GM12872 (cell line): ENCODE measurements around the gene MAGI1.

Experiments used
- TF ChIP-seq, protein P1 (sequence below): IDR thresholded peaks from 3 replicates; pipeline ENCODE4 v1.5.1; 2011; ENCODE audit warnings: low read depth, mild to moderate bottlenecking, low read length, moderate library complexity; ENCODE audit not compliant: insufficient read depth

Gene MAGI1

DNA sequence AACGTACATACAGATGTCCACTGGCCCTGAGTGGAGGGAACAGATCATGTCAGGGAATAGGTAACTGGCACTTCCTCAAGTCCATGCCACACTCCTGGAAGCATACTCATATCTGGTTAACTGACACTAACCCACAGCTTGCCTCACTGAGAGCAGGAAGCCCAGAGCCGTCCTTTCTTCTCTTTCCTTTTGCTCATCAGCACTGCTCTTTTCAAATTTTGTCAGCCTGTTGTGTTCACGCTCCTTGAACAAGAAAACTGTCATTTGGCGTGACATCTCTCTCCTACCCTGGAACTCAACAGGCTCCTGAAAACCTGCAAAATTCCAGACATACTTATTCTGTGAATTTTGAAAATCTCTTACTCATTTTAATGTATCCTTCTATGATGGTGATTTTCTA is 360.2 kb downstream of the MAGI1 start:
- TF ChIP-seq, protein P1, sequence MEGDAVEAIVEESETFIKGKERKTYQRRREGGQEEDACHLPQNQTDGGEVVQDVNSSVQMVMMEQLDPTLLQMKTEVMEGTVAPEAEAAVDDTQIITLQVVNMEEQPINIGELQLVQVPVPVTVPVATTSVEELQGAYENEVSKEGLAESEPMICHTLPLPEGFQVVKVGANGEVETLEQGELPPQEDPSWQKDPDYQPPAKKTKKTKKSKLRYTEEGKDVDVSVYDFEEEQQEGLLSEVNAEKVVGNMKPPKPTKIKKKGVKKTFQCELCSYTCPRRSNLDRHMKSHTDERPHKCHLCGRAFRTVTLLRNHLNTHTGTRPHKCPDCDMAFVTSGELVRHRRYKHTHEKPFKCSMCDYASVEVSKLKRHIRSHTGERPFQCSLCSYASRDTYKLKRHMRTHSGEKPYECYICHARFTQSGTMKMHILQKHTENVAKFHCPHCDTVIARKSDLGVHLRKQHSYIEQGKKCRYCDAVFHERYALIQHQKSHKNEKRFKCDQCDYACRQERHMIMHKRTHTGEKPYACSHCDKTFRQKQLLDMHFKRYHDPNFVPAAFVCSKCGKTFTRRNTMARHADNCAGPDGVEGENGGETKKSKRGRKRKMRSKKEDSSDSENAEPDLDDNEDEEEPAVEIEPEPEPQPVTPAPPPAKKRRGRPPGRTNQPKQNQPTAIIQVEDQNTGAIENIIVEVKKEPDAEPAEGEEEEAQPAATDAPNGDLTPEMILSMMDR: no peak

DNA sequence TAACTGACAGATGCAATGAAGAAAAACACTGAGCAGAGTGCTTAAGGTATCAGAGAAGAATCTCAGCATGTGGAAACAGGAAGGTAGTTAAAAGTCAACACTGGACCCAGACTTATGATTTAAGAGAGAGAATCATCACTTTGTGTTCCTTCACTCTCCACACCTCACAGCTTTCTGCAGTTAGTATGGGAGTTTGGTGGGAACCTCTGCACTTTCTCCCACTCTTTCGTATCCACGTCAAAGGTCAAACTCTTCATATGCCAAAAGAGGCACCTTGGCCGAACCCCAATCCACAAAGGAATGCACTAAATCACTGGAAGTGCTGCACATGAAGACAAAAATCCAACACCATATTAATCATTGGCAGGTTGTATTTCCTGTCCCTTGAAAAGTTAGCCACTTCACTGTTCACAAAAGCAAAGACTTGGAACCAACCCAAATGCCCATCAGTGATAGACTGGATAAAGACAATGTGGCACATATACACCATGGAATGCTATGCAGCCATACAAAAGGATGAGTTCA is 361.2 kb downstream of the MAGI1 start:
- TF ChIP-seq, protein P1: no peak

DNA sequence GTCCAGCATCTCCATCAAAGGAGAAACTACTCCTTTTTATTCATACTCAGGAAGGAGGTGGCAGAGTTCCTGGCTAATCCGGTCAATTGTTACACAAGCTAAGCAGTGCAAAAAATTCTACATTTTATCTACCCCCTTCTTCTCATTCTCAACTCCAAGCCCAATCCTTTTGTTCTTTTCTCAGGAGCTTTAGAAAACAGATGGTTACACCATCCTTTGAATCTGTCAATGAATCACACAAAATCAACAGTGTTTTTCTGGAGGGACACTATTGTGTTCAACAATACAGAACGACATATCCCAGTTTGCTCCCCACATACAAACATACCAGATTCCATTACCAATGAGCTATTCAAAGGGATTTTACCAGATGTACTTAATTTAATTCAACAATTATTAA is 362.1 kb downstream of the MAGI1 start:
- TF ChIP-seq, protein P1: no peak

DNA sequence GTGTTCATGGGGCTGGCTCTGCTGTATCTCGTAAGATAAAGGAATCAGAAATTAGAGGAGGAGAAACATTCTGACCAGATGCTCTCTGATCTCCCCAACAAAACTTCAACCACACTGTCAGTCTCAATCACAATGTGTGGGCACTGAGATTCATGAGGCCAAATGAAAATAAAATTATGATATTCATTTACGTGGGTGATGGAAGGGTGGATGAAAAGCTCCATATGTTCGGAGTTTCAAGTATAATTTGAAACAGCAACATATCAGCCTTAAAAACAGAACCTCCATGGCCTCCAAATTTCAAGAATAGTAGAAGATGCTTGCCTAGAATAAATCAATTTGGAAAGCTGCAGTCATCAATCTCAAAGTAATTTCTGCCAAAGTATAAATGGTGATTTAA is 363.7 kb downstream of the MAGI1 start:
- TF ChIP-seq, protein P1: no peak

DNA sequence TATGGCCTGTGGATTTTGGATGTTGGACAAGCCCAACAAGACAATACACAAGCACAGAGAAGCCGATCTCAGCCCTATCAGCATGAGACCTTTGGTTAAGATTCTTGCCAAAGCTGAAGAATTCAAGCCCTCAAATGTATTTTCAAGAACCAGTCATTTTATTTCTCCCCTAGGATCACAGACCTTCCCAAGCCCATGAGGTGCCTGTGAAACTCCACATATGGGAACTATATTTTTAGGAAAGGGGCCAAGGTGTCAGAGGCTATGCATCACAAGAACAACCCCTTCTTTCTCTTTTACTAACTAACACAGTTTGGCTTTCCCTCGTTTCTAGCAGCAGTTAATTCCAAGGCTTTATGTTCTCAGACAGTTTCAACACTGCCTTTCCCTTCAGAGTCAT is 364.5 kb downstream of the MAGI1 start:
- TF ChIP-seq, protein P1: no peak

DNA sequence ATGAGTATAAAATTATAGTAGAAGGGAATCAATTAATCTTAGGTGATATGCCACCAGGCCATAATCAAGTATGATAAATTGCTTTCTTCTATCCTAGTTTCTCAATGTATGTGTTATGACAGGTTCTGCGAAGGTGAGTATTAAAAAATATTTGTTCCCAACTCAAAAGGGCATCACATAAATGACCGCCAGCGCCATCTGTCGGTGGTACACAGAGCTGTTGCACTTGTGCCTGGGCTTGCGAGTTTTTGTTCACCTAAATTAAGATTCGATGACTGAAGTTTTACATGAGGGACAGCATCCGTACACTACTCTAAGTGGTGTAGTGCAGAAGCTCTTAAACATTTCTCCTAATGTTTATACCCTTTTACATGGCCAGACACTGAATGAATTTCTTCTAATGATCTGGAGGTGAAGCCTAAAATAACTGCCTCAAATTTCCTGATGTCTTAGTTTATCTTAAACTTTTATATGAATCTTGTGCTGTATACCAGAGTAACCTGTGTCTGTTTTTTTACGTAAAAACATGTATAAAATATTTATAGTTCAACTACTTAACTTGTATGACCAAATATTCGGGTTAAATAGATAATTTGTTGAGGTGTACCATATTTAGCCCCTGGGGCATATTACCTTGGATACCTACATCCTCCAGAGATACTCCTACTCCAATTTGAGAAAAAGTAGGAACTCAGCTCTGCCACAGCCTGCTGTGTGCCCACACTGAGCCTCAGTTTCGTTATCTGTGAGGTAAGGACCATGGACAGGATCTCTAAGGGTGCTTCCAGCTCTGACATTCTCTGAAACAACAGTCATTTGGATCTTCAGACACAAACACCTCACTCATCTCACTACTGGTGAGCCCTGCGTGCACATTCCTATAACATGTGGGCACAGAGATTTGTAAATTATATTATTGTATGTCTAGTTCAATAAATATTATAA is 365.6 kb downstream of the MAGI1 start:
- TF ChIP-seq, protein P1: peak; percentile 69

DNA sequence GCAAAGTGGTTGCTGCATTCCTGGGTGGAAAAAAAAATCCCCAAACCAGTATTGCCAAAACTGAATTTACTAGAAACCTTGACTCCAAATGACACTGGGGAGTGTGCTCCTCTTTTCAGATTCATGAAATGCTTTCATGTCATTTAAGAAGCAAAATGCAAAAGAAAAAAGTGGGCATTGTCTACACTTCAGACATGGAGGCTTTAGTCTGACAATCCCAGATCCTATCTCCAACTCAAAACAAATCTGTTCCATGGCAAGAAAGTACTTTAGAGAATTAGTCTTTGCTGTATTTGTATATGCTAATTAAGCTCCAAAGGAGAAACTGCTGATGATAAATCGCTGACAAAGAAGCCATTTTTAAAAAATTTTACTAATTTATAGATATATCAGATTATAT is 366.7 kb downstream of the MAGI1 start:
- TF ChIP-seq, protein P1: no peak
